HG02973 (cell line): ENCODE results near the gene ABCC12.
"Not testable (repeated sequence)": the region's sequence is repeated elsewhere in the genome, so short reads cannot be mapped to it uniquely, and the experiment has no call there.

Experiments
- ATAC-seq: cut with Tn5 transposase; IDR thresholded peaks from one replicate; pipeline ENCODE4 v1.9.1; 2021; ENCODE audit warnings: moderate library complexity; ENCODE audit not compliant: unreplicated experiment

The ABCC12 gene

GRCh38 chr16:48155926-48156789 lies at the start of gene ABCC12:
TSS of gene ABCC12 (minus strand) at chr16:48155993. CDS start at chr16:48146424, 9,569 bp downstream.
- ATAC-seq: no peak

GRCh38 chr16:48204825-48205151 lies 49.0 kb upstream of the ABCC12 start:
- ATAC-seq: no peak

- no peak for ATAC-seq
Measured at GRCh38 chr16:48203974-48204824, 48.4 kb upstream of the ABCC12 start.

GRCh38 chr16:48201515-48202201 lies 45.9 kb upstream of the ABCC12 start:
- ATAC-seq: no peak

- ATAC-seq: no peak
Measured at GRCh38 chr16:48197294-48197693, 41.5 kb upstream of the ABCC12 start.

GRCh38 chr16:48194828-48195556 lies 39.2 kb upstream of the ABCC12 start:
- ATAC-seq: no peak

GRCh38 chr16:48193846-48194245 lies 38.1 kb upstream of the ABCC12 start:
- ATAC-seq: no peak

GRCh38 chr16:48188449-48189102 lies 32.8 kb upstream of the ABCC12 start:
- peak; percentile 97 for ATAC-seq

- no peak for ATAC-seq
Measured at GRCh38 chr16:48187779-48188178, 32.0 kb upstream of the ABCC12 start.

- ATAC-seq: no peak
Measured at GRCh38 chr16:48184681-48185080, 28.9 kb upstream of the ABCC12 start.

GRCh38 chr16:48182979-48183537 lies 27.3 kb upstream of the ABCC12 start:
- no peak for ATAC-seq

- not testable (repeated sequence) for ATAC-seq
Measured at GRCh38 chr16:48181746-48182520, 26.1 kb upstream of the ABCC12 start.

GRCh38 chr16:48180868-48181480 lies 25.2 kb upstream of the ABCC12 start:
- no peak for ATAC-seq

- no peak for ATAC-seq
Measured at GRCh38 chr16:48176635-48177408, 21.0 kb upstream of the ABCC12 start.

- no peak for ATAC-seq
Measured at GRCh38 chr16:48173889-48174288, 18.1 kb upstream of the ABCC12 start.

- no peak for ATAC-seq
Measured at GRCh38 chr16:48172682-48173081, 16.9 kb upstream of the ABCC12 start.

GRCh38 chr16:48169896-48170295 lies 14.1 kb upstream of the ABCC12 start:
- ATAC-seq: no peak

GRCh38 chr16:48168075-48168474 lies 12.3 kb upstream of the ABCC12 start:
- no peak for ATAC-seq
